GM23248 (cell line): Measurements from ENCODE around the gene TMED5. TPM values are rescaled to one million over a fixed set of nuclear protein-coding genes. Genes with fewer than 3 reads are reported as not detected.

Experiments
- DNase-seq: peaks from one replicate; pipeline ENCODE4 v3.0.0-alpha.2; 2015
- H2AFZ ChIP-seq: fragments of 200-600 bp; sonication (generic); 2 replicates; pipeline ENCODE4 v1.6.1; 2016; ENCODE audit warnings: antibody characterized with exemption
- H3F3A ChIP-seq: fragments of 200-600 bp; sonication (generic); 2 replicates; pipeline ENCODE4 v1.6.1; 2016; ENCODE audit warnings: mild to moderate bottlenecking, antibody characterized with exemption, mixed run types; ENCODE audit not compliant: insufficient read depth
- H3K27ac ChIP-seq: fragments of 200-600 bp; sonication (generic); 2 replicates; pipeline ENCODE4 v1.5.1; 2016; ENCODE audit warnings: mild to moderate bottlenecking
- H3K27me3 ChIP-seq: fragments of 200-600 bp; sonication (generic); replicated peaks from 2 replicates; pipeline ENCODE4 v1.6.1; 2016; ENCODE audit warnings: mild to moderate bottlenecking; ENCODE audit not compliant: insufficient read depth
- H3K36me3 ChIP-seq: fragments of 200-600 bp; sonication (generic); 2 replicates; pipeline ENCODE4 v1.6.1; 2016; ENCODE audit warnings: low read depth, mild to moderate bottlenecking
- H3K4me1 ChIP-seq: fragments of 200-600 bp; sonication (generic); 2 replicates; pipeline ENCODE4 v1.6.1; 2016; ENCODE audit warnings: mild to moderate bottlenecking; ENCODE audit not compliant: insufficient read depth
- H3K4me2 ChIP-seq: fragments of 200-600 bp; sonication (generic); one replicate; pipeline ENCODE4 v1.6.1; 2016; ENCODE audit warnings: mild to moderate bottlenecking; ENCODE audit not compliant: unreplicated experiment
- H3K4me3 ChIP-seq: fragments of 200-600 bp; sonication (generic); 2 replicates; pipeline ENCODE4 v1.5.1; 2016; ENCODE audit warnings: mild to moderate bottlenecking
- H3K79me2 ChIP-seq: fragments of 200-600 bp; sonication (generic); 2 replicates; pipeline ENCODE4 v1.6.1; 2016; ENCODE audit warnings: mild to moderate bottlenecking; ENCODE audit not compliant: insufficient read depth
- H3K9ac ChIP-seq: fragments of 200-600 bp; sonication (generic); 2 replicates; pipeline ENCODE4 v1.6.1; 2016; ENCODE audit warnings: mild to moderate bottlenecking
- H3K9me2 ChIP-seq: fragments of 200-600 bp; sonication (generic); 2 replicates; pipeline ENCODE4 v1.6.1; 2016; ENCODE audit warnings: mixed run types, mild to moderate bottlenecking, moderate library complexity; ENCODE audit not compliant: insufficient read depth
- H3K9me3 ChIP-seq: fragments of 200-600 bp; sonication (generic); one replicate; pipeline ENCODE4 v1.6.1; 2017; ENCODE audit warnings: low read depth
- H4K20me1 ChIP-seq: fragments of 200-600 bp; sonication (generic); 2 replicates; pipeline ENCODE4 v1.6.0; 2016; ENCODE audit not compliant: insufficient read depth
- EZH2 ChIP-seq: fragments of 200-600 bp; sonication (generic); IDR thresholded peaks from 2 replicates; pipeline ENCODE4 v1.6.1; 2018; ENCODE audit warnings: antibody characterized with exemption, mild to moderate bottlenecking; ENCODE audit not compliant: insufficient read depth, poor library complexity, severe bottlenecking
- EZH2phosphoT487 ChIP-seq: fragments of 200-600 bp; sonication (generic); IDR thresholded peaks from 2 replicates; pipeline ENCODE4 v1.6.1; 2018; ENCODE audit warnings: antibody characterized with exemption, moderate library complexity, mild to moderate bottlenecking, low read depth; ENCODE audit not compliant: insufficient read depth
- WGBS, 2 experiments: methylation state at CpG; one replicate each; pipeline ENCODE4 v1.1.6; 2015 to 2017; ENCODE audit warnings: low lambda C conversion rate in 2 of 2, low coverage in 1 of 2; ENCODE audit errors: missing lambda C conversion rate in 2 of 2; 5-methylcytosine and 5-hydroxymethylcytosine counted together
- in situ Hi-C: fragments of 300-500 bp; cut with MboI; formaldehyde crosslinking; loops from 2 replicates; pipeline ENCODE4 v1.15.0; 2020
- polyA plus RNA-seq: library from polyadenylated mRNA; unstranded; fragments of >200 nt; fragmentation: Nextera tagmentation; extraction: Ambion mirVana; gene quantifications from 2 replicates; pipeline ENCODE4 v1.2.1, GENCODE V29; 2016
- total RNA-seq: library from RNA; depleted of rRNA; stranded (reverse); fragments of >200 nt; shearing (Covaris generic); gene quantifications from 2 replicates; pipeline ENCODE4 v1.2.3, GENCODE V29; 2014

The TMED5 gene
- total and polyA plus RNA-seq, 2 experiments from 2014 or later = 39.0 to 49.2 TPM

- in situ Hi-C loops = no loop called here
- Histone ChIP-seq H3K36me3 (peaks cover 18% of the 10 kb centered on the region), H3K4me1 (peaks cover 18% of the 10 kb centered on the region; the same call in 1 of the 2 replicates), H3F3A (peaks cover 35% of the 10 kb centered on the region), H3K9me3 (no peaks in the 10 kb centered on the region), H3K9me2 (no peaks in the 10 kb centered on the region), H3K79me2 (peaks cover 22% of the 10 kb centered on the region), H3K4me3 (no peak overlapping the region), H2AFZ (no peak overlapping the region), H3K27me3 (no peaks in the 10 kb centered on the region), H3K9ac (0 out of 2 replicates have a peak overlapping the region, but pooled peaks have one; percentile 6), H3K27ac (peak overlapping the region; percentile 33), H4K20me1 (no peaks in the 10 kb centered on the region), H3K4me2 (no peak overlapping the region)
- 9 to 12% methylated on average over 7 of the region's 7 CpGs for WGBS, 2 experiments
- peak; percentile 54 for DNase-seq
- TF ChIP-seq EZH2phosphoT487 (no peak), EZH2 (no peak)
These were observed 32.2 kb downstream of the TMED5 start for GRCh38 chr1:93148001-93148400.

- no peak overlapping the region for H3K4me3 ChIP-seq
- peaks cover 5% of the 10 kb centered on the region; the same call in 1 of the 2 replicates for H3K36me3 ChIP-seq
- no peak for DNase-seq
- H3K9me2 ChIP-seq = no peaks in the 10 kb centered on the region
- no peak overlapping the region for H3K9ac ChIP-seq
- H3K9me3 ChIP-seq = no peaks in the 10 kb centered on the region
- in situ Hi-C loops = no loop called here
- 94 to 99% methylated on average over 4 of the region's 4 CpGs for WGBS, 2 experiments
- H2AFZ ChIP-seq = no peak overlapping the region
- no peak overlapping the region for H3K4me2 ChIP-seq
- peaks cover 18% of the 10 kb centered on the region; the same call in 1 of the 2 replicates for H3K4me1 ChIP-seq
- TF ChIP-seq EZH2phosphoT487 (no peak), EZH2 (no peak)
- no peak overlapping the region for H3K27ac ChIP-seq
- H4K20me1 ChIP-seq = no peaks in the 10 kb centered on the region
- no peaks in the 10 kb centered on the region for H3K27me3 ChIP-seq
- H3F3A ChIP-seq = peaks cover 36% of the 10 kb centered on the region
- H3K79me2 ChIP-seq = 0 out of 2 replicates have a peak, but pooled peaks cover 3% of the 10 kb centered on the region
These were observed 36.4 kb downstream of the TMED5 start for GRCh38 chr1:93143769-93144168.

GRCh38 chr1:93143136-93143535, 37.1 kb downstream of the TMED5 start:
- no peaks in the 10 kb centered on the region for H4K20me1 ChIP-seq
- in situ Hi-C loops = no loop called here

GRCh38 chr1:93142161-93142560, 38.1 kb downstream of the TMED5 start:
- Histone ChIP-seq H3K79me2 (0 out of 2 replicates have a peak, but pooled peaks cover 3% of the 10 kb centered on the region), H3K4me1 (0 out of 2 replicates have a peak, but pooled peaks cover 8% of the 10 kb centered on the region), H3K27me3 (no peaks in the 10 kb centered on the region), H3K27ac (no peak overlapping the region), H2AFZ (no peak overlapping the region), H4K20me1 (no peaks in the 10 kb centered on the region), H3F3A (peaks cover 21% of the 10 kb centered on the region), H3K4me3 (no peak overlapping the region), H3K36me3 (peaks cover 19% of the 10 kb centered on the region), H3K9me2 (no peaks in the 10 kb centered on the region), H3K9ac (no peak overlapping the region), H3K9me3 (no peaks in the 10 kb centered on the region), H3K4me2 (no peak overlapping the region)
- DNase-seq = no peak
- WGBS, 2 experiments = 96 to 99% methylated on average over 2 of the region's 2 CpGs
- TF ChIP-seq EZH2 (no peak), EZH2phosphoT487 (no peak)
- in situ Hi-C loops = no loop called here

More at GRCh38 chr1:93143136-93143535, 37.1 kb downstream of the TMED5 start:
- Histone ChIP-seq H3K9ac (no peak overlapping the region), H3K79me2 (0 out of 2 replicates have a peak, but pooled peaks cover 3% of the 10 kb centered on the region), H3K4me3 (no peak overlapping the region), H3F3A (peaks cover 29% of the 10 kb centered on the region), H3K27me3 (no peaks in the 10 kb centered on the region), H3K4me2 (no peak overlapping the region), H3K9me3 (no peaks in the 10 kb centered on the region), H3K27ac (no peak overlapping the region), H2AFZ (no peak overlapping the region), H3K4me1 (peaks cover 15% of the 10 kb centered on the region; the same call in 1 of the 2 replicates), H3K9me2 (no peaks in the 10 kb centered on the region), H3K36me3 (peaks cover 10% of the 10 kb centered on the region)
- DNase-seq = no peak
- 3 to 10% methylated on average over 1 of the region's 1 CpG for WGBS, 2 experiments
- TF ChIP-seq EZH2 = no peak
